DND-41 (cell line): Measurements from ENCODE around the gene HADH.

ENCODE experiments used
- EZH2 ChIP-seq: IDR thresholded peaks from 3 replicates; pipeline ENCODE4 v1.6.1; 2012; ENCODE audit warnings: borderline replicate concordance, low read depth, mild to moderate bottlenecking, moderate library complexity, low read length, inconsistent platforms; ENCODE audit not compliant: severe bottlenecking
- TF ChIP-seq, protein P1 (sequence below): IDR thresholded peaks from 2 replicates; pipeline ENCODE4 v1.5.1; 2012; ENCODE audit warnings: borderline replicate concordance, low read length, moderate library complexity, mild to moderate bottlenecking; ENCODE audit not compliant: poor library complexity, severe bottlenecking; ENCODE audit errors: extremely low read depth

DNA sequence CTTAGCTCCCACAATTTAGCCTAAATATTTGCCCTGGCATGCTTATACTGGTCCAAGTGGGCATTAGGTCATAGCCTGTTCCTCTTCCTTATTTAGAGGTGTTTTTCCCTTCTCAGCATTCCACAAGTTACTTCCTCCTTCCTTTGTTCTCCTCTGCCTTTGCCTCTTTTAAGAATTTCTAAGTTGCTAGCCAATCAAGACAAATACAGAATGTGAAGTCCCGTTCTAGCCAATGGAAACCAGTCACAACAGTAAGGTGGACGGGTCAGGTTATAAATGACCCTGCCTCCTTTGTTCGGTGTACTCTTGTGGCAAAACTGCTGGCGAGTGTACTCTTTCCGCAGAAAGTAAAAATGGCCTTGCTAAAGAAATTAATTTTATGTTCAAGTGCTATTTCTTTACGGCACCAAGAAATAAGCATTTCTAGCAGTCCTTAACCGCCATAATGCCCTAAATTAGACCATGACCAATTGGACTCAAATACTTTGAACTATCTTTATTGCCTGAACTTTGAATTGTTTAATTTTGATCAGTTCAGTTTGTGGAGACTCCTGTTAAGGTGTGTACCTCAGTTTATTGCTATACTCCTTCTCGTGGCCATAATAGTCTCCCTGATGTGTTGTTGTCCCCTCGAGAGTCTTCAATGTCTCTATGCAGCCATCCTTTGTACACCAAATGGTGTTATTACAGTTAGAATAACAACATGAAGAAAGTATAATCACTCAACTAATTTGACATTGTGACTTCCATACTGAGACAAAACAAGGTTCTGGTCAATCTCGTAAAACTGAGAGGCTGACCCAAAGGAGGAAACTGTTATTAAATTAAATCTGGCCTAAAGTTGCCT, 1.6 kb upstream of the HADH start:
- TF ChIP-seq, protein P1, sequence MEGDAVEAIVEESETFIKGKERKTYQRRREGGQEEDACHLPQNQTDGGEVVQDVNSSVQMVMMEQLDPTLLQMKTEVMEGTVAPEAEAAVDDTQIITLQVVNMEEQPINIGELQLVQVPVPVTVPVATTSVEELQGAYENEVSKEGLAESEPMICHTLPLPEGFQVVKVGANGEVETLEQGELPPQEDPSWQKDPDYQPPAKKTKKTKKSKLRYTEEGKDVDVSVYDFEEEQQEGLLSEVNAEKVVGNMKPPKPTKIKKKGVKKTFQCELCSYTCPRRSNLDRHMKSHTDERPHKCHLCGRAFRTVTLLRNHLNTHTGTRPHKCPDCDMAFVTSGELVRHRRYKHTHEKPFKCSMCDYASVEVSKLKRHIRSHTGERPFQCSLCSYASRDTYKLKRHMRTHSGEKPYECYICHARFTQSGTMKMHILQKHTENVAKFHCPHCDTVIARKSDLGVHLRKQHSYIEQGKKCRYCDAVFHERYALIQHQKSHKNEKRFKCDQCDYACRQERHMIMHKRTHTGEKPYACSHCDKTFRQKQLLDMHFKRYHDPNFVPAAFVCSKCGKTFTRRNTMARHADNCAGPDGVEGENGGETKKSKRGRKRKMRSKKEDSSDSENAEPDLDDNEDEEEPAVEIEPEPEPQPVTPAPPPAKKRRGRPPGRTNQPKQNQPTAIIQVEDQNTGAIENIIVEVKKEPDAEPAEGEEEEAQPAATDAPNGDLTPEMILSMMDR = no peak
- no peak for TF ChIP-seq EZH2
